ENCODE data around the gene RALGPS1.

RALGPS1 gene

DNA sequence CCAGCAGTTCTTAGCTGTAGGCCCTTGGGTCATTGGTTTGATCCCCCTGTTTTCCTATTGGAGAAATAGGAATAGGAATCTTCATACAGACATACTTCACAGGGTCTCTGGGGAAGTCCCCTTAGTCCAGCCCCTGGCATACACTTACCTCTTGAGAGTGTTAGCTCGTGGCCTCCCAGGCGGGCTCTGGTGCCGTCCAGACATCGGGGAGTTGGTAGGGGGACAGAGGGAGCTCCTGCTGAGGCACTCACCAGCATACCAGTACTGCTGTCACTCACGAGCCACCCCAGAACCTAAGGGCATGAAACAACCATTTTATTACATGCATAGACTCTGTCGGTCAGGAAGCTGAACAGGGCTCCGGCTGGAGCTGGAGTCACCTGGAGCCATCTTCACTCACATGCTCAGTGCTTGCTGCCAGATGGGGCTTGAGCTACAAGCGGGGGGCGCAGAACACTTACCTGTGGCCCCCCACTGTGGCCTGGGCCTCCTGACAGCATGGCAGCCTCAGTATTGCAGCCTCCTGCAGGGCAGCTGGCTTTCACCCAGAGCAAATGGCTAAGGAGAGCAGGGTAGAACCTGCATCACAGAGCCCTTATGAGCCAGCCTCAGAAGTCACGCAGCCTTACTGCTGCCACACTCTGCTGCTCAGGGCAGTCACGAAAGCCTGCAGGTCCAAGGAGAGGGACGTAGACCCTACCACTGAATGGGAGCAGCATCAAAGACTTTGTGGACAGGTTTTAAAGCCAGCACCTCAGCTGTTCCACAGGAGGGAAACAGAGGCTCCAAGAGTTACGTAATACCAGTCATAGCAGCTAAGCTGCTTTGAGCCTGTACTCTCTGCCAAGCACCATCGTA, 266.1 kb downstream of the RALGPS1 start:
- H3K36me3 ChIP-seq (ENCODE audit: control insufficient read depth, insufficient read depth, low read length), result no peaks in the 10 kb centered on the region
- no peak overlapping the region for H3K9ac ChIP-seq (ENCODE audit: low read depth, low read length)
- no peaks in the 10 kb centered on the region for H3K9me3 ChIP-seq (ENCODE audit: control insufficient read depth, insufficient read depth, low read length)
- H3K4me3 ChIP-seq (ENCODE audit: low read depth, low read length), result no peak overlapping the region
- H3K4me1 ChIP-seq (ENCODE audit: control insufficient read depth, insufficient read depth, low read length), result 0 out of 2 replicates have a peak, but pooled peaks cover 5% of the 10 kb centered on the region
- H3K27me3 ChIP-seq (ENCODE audit: control insufficient read depth, insufficient read depth, low read length), result no peaks in the 10 kb centered on the region
- no peak overlapping the region for H3K27ac ChIP-seq (ENCODE audit: low read depth, low read length)

DNA sequence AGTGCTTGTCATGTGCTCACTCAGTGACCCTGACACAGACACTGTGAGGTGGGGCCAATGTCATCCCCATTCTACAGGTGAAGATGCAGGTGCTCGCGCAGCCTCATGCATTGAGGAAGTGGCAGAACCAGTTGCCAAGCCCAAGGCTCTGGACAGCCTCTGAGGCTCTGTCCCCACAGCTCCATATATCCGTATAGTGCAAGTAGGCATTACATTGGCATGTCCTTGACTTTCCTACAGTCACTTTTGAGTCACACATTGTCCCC, 266.7 kb downstream of the RALGPS1 start:
- Histone ChIP-seq H3K9ac (ENCODE audit: low read depth, low read length) (no peak overlapping the region), H3K4me1 (ENCODE audit: control insufficient read depth, insufficient read depth, low read length) (0 out of 2 replicates have a peak, but pooled peaks cover 5% of the 10 kb centered on the region), H3K27ac (ENCODE audit: low read depth, low read length) (no peak overlapping the region), H3K27me3 (ENCODE audit: control insufficient read depth, insufficient read depth, low read length) (no peaks in the 10 kb centered on the region), H3K9me3 (ENCODE audit: control insufficient read depth, insufficient read depth, low read length) (no peaks in the 10 kb centered on the region), H3K4me3 (ENCODE audit: low read depth, low read length) (no peak overlapping the region), H3K36me3 (ENCODE audit: control insufficient read depth, insufficient read depth, low read length) (no peaks in the 10 kb centered on the region)

DNA sequence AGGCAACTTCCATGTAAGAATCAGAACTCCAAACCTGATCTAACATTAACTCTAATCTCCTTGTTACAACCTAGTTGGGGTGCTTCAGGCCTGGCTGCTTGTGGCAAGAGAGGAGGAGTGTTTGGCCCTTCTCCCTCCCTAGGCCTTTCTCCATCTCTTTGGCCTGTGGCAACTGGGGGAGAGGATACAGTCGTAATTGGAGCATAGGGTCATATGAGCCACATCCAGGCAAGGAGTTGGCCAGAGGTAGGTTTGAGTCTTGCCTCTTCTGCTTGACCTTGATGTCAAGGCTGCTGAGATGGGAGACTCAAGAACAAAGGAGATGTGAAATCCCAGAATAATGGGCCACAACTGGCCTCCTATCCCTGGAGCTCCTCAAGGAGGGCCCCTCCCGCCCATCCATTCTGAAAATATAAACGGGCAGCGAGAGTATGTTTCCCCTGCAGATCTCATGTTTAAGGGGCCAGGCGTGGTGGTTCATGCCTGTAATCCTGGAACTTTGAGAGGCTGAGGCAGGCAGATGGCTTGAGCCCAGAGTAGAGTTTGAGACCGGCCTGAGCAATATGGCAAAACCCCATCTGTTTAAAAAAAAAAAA, 267.1 kb downstream of the RALGPS1 start:
- Histone ChIP-seq H3K27me3 (ENCODE audit: control insufficient read depth, insufficient read depth, low read length) (no peaks in the 10 kb centered on the region), H3K4me3 (ENCODE audit: low read depth, low read length) (no peak overlapping the region), H3K36me3 (ENCODE audit: control insufficient read depth, insufficient read depth, low read length) (no peaks in the 10 kb centered on the region), H3K4me1 (ENCODE audit: control insufficient read depth, insufficient read depth, low read length) (0 out of 2 replicates have a peak, but pooled peaks cover 5% of the 10 kb centered on the region), H3K9ac (ENCODE audit: low read depth, low read length) (no peak overlapping the region), H3K27ac (ENCODE audit: low read depth, low read length) (no peak overlapping the region), H3K9me3 (ENCODE audit: control insufficient read depth, insufficient read depth, low read length) (no peaks in the 10 kb centered on the region)

DNA sequence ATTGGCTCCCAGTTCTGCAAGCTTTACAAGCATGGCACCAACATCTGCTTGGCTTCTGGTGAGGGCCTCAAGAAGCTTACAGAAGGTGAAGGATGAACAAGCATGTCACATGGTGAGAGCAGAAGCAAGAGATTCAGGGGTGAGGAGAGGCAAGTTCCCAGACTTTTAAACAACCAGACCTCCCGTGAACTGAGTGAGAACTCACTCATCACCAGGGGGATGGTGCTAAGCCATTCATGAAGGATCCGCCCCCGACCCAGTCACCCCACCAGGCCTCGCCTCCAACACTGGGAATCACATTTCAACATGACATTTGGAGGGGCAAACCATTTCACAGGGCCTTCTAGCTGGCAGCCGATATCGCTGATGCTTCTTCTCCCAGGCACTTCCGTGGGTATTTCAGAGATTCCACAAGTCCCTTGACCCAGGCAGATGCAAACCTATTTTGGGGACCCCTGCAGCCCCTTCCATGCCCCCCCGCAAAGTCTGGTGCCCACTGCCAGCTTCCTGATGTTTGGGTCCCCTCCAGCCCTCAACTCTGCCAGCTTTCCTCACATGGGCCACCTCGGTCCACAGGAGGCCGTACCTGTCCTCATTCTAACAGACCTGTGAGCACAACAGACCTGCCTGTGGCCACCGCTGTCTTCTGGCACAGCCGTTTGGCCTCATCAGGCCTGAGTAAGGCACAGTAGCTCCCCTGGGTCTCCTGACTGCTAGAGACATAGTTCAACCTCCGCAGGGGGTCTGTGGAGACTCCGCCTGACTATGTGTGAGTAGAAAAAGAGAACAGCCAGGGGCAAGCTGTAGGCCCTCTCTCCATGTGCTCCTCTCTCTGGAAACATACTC, 268.5 kb downstream of the RALGPS1 start:
- Histone ChIP-seq H3K27me3 (ENCODE audit: control insufficient read depth, insufficient read depth, low read length) (no peaks in the 10 kb centered on the region), H3K27ac (ENCODE audit: low read depth, low read length) (no peak overlapping the region), H3K9ac (ENCODE audit: low read depth, low read length) (no peak overlapping the region), H3K9me3 (ENCODE audit: control insufficient read depth, insufficient read depth, low read length) (no peaks in the 10 kb centered on the region), H3K4me3 (ENCODE audit: low read depth, low read length) (no peak overlapping the region), H3K36me3 (ENCODE audit: control insufficient read depth, insufficient read depth, low read length) (no peaks in the 10 kb centered on the region), H3K4me1 (ENCODE audit: control insufficient read depth, insufficient read depth, low read length) (0 out of 2 replicates have a peak, but pooled peaks cover 5% of the 10 kb centered on the region)

DNA sequence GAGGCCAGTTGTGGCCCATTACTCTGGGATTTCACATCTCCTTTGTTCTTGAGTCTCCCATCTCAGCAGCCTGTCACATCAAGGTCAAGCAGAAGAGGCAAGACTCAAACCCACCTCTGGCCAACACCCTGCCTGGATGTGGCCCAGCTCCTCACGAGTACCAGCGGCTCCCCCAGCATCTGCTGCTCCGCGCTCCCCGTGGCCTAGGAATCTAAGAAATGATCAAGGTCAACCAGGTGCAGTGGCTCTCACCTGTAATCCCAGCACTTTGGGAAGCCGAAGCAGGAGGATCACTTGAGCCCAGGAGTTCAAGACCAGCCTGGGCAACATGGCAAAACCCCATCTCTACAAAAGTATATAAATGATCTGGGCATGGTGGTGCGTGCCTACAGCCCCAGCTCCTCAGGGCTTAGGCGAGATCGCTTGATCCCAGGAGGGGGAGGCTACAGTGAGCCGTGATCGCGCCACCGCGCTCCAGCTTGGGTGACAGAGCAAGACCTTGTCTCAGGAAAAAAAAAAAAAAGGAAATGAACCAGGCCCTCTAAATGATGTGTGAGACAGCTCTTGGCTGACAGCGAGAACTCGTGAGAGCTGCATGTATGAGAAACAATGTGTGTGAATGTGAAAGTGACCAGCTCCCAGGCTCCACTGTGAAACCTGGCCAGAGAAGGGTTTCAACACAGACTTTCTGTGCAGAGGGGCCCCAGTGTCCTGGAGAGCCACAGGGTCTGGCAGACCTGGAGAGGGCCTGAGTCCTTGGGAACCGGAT, 269.4 kb downstream of the RALGPS1 start:
- H3K4me3 ChIP-seq (ENCODE audit: low read depth, low read length), result no peak overlapping the region
- no peaks in the 10 kb centered on the region for H3K36me3 ChIP-seq (ENCODE audit: control insufficient read depth, insufficient read depth, low read length)
- H3K9me3 ChIP-seq (ENCODE audit: control insufficient read depth, insufficient read depth, low read length), result no peaks in the 10 kb centered on the region
- no peak overlapping the region for H3K27ac ChIP-seq (ENCODE audit: low read depth, low read length)
- no peak overlapping the region for H3K9ac ChIP-seq (ENCODE audit: low read depth, low read length)
- H3K4me1 ChIP-seq (ENCODE audit: control insufficient read depth, insufficient read depth, low read length), result 0 out of 2 replicates have a peak, but pooled peaks cover 5% of the 10 kb centered on the region
- H3K27me3 ChIP-seq (ENCODE audit: control insufficient read depth, insufficient read depth, low read length), result no peaks in the 10 kb centered on the region

DNA sequence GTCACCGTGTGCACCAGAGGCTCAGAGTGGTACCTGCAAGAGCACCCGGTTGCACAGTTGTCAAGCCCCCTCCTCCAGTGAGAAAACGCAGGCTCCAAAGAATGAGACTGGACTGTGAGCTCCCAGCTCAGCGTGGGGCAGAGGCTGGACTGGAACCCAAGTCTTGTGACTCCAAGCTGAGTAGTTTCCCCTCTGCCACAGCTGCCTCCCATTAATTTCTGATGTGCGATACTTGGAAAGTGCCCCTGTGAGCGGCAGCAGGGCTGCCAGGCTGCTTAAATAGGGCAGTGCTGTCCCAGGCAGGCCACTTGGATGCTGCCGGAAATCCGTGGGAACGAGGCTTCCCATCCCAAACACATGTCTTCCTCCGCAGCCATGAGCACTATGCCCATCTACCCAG, 270.1 kb downstream of the RALGPS1 start:
- Histone ChIP-seq H3K27me3 (ENCODE audit: control insufficient read depth, insufficient read depth, low read length) (no peaks in the 10 kb centered on the region), H3K4me1 (ENCODE audit: control insufficient read depth, insufficient read depth, low read length) (0 out of 2 replicates have a peak, but pooled peaks cover 5% of the 10 kb centered on the region), H3K9me3 (ENCODE audit: control insufficient read depth, insufficient read depth, low read length) (no peaks in the 10 kb centered on the region), H3K27ac (ENCODE audit: low read depth, low read length) (no peak overlapping the region), H3K36me3 (ENCODE audit: control insufficient read depth, insufficient read depth, low read length) (no peaks in the 10 kb centered on the region), H3K4me3 (ENCODE audit: low read depth, low read length) (no peak overlapping the region), H3K9ac (ENCODE audit: low read depth, low read length) (no peak overlapping the region)

DNA sequence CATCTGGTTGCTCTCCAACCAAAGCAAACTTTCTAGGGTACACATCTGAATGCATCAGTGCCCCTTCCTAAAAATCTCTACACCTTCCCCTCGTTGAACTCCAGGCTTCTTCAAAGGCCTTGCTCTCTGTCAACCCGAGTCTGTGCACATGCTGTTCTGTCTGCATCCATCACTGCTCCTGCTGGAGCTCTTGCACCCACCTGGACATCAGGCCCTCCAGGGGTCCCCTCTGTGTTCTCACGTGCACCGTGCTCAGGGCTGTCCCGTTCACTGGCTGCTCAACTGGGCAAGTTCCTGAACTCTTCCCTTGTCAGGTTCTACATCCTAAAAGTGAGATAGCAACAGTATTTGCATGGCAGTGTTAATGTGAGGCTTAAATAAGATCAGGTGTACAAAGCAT, 270.6 kb downstream of the RALGPS1 start:
- Histone ChIP-seq H3K4me3 (ENCODE audit: low read depth, low read length) (no peak overlapping the region), H3K27me3 (ENCODE audit: control insufficient read depth, insufficient read depth, low read length) (no peaks in the 10 kb centered on the region), H3K27ac (ENCODE audit: low read depth, low read length) (no peak overlapping the region), H3K9ac (ENCODE audit: low read depth, low read length) (no peak overlapping the region), H3K36me3 (ENCODE audit: control insufficient read depth, insufficient read depth, low read length) (no peaks in the 10 kb centered on the region), H3K4me1 (ENCODE audit: control insufficient read depth, insufficient read depth, low read length) (0 out of 2 replicates have a peak, but pooled peaks cover 5% of the 10 kb centered on the region), H3K9me3 (ENCODE audit: control insufficient read depth, insufficient read depth, low read length) (no peaks in the 10 kb centered on the region)

DNA sequence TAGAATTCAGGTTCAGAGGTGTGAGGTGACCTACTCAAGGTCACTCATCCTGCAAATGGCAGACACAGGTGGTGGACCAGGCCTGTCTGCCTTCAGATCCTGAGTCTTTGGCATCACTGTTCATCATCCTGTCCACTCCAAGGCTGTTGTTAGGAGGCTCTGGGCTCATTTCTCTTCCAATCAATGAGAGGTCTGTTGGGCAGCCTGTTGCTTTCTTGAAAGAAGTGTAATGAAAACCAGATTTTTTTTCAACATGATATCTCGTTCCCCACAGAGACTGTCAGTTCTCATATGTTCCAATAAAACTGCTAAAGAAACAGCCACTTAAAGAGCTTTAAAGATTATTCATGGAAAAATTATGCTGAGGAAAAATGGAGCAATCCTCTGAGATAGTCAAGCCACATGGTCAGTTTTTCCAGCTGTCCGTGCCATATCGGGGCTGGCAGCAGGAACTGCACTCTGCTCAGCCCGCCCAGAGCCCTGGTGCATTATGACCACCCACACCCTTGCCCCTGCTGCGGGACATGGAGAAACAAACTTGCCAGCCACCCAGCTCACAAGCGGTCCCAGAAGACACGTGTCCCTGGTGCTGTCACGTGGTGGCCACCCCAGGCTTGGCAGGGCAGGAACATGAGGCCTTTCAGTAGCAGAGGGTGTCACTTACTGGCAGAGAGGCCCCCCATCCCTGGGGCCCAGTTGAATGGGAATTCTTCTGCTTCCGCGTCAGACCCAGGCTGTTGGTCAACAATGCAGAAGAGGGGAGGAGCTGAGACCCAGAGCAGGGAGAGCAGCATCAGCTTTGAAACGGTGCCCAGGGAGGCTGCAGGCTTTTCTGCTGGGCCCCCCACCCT, 271.6 kb downstream of the RALGPS1 start:
- H3K9ac ChIP-seq (ENCODE audit: low read depth, low read length), result no peak overlapping the region
- 0 out of 2 replicates have a peak, but pooled peaks cover 5% of the 10 kb centered on the region for H3K4me1 ChIP-seq (ENCODE audit: control insufficient read depth, insufficient read depth, low read length)
- no peaks in the 10 kb centered on the region for H3K9me3 ChIP-seq (ENCODE audit: control insufficient read depth, insufficient read depth, low read length)
- no peaks in the 10 kb centered on the region for H3K27me3 ChIP-seq (ENCODE audit: control insufficient read depth, insufficient read depth, low read length)
- H3K27ac ChIP-seq (ENCODE audit: low read depth, low read length), result no peak overlapping the region
- H3K4me3 ChIP-seq (ENCODE audit: low read depth, low read length), result no peak overlapping the region
- no peaks in the 10 kb centered on the region for H3K36me3 ChIP-seq (ENCODE audit: control insufficient read depth, insufficient read depth, low read length)

DNA sequence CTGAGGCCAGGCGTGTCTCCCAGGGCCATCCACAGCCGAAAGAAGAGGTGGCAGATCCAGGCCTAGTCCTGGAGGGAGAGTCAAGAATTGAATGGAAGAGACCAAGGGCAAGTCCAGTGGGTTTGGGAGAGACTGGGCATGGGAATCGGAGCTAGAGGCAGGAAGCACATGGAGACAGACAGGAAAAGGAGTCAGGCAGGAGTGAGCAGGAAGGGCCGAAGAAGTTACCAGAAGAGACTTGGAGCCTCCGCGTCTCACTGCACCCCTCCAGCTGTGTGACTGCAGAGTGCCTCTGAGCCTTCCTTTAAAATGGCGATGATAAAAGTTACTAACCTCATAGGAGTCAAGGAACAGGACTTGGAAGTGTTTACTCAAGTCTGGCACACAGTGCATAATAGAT, 272.2 kb downstream of the RALGPS1 start:
- Histone ChIP-seq H3K9ac (ENCODE audit: low read depth, low read length) (no peak overlapping the region), H3K9me3 (ENCODE audit: control insufficient read depth, insufficient read depth, low read length) (no peaks in the 10 kb centered on the region), H3K27ac (ENCODE audit: low read depth, low read length) (no peak overlapping the region), H3K36me3 (ENCODE audit: control insufficient read depth, insufficient read depth, low read length) (no peaks in the 10 kb centered on the region), H3K27me3 (ENCODE audit: control insufficient read depth, insufficient read depth, low read length) (no peaks in the 10 kb centered on the region), H3K4me1 (ENCODE audit: control insufficient read depth, insufficient read depth, low read length) (0 out of 2 replicates have a peak, but pooled peaks cover 5% of the 10 kb centered on the region), H3K4me3 (ENCODE audit: low read depth, low read length) (no peak overlapping the region)
